ENCODE results near the gene NANP. TPM values are rescaled to one million over a fixed set of nuclear protein-coding genes. Genes with fewer than 3 reads are reported as not detected.

The NANP gene
- total and polyA plus RNA-seq, 4 donors = 1.5 to 5.0 (median 3.2) TPM

DNA sequence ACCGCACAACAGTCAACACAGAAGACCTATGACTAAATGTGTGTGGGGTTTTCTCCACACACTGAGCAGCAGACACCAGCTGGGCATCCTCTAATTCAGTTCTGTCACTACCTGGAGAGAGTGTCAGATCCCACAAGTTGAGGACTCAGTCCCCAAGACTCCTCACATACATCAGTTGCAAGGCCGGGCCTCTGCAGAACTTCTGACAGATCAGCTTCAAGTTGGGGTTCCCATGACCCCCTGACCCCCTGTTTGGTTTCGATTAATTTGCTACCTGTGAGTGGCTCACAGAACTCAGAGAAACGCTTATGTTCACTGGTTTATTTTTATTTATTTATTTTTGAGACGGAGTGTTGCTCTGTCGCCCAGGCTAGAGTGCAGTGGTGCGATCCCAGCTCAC is 35.3 kb downstream of the NANP start (continued):
- TF ChIP-seq, protein P1, sequence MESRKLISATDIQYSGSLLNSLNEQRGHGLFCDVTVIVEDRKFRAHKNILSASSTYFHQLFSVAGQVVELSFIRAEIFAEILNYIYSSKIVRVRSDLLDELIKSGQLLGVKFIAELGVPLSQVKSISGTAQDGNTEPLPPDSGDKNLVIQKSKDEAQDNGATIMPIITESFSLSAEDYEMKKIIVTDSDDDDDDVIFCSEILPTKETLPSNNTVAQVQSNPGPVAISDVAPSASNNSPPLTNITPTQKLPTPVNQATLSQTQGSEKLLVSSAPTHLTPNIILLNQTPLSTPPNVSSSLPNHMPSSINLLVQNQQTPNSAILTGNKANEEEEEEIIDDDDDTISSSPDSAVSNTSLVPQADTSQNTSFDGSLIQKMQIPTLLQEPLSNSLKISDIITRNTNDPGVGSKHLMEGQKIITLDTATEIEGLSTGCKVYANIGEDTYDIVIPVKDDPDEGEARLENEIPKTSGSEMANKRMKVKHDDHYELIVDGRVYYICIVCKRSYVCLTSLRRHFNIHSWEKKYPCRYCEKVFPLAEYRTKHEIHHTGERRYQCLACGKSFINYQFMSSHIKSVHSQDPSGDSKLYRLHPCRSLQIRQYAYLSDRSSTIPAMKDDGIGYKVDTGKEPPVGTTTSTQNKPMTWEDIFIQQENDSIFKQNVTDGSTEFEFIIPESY (IDR thresholded peaks at IDR 0.05) = no peak
- no peak for TF ChIP-seq YY1 (IDR thresholded peaks at IDR 0.05)
- TF ChIP-seq, protein P2, sequence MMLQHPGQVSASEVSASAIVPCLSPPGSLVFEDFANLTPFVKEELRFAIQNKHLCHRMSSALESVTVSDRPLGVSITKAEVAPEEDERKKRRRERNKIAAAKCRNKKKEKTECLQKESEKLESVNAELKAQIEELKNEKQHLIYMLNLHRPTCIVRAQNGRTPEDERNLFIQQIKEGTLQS (IDR thresholded peaks at IDR 0.05) = no peak
- TF ChIP-seq, protein P3, sequence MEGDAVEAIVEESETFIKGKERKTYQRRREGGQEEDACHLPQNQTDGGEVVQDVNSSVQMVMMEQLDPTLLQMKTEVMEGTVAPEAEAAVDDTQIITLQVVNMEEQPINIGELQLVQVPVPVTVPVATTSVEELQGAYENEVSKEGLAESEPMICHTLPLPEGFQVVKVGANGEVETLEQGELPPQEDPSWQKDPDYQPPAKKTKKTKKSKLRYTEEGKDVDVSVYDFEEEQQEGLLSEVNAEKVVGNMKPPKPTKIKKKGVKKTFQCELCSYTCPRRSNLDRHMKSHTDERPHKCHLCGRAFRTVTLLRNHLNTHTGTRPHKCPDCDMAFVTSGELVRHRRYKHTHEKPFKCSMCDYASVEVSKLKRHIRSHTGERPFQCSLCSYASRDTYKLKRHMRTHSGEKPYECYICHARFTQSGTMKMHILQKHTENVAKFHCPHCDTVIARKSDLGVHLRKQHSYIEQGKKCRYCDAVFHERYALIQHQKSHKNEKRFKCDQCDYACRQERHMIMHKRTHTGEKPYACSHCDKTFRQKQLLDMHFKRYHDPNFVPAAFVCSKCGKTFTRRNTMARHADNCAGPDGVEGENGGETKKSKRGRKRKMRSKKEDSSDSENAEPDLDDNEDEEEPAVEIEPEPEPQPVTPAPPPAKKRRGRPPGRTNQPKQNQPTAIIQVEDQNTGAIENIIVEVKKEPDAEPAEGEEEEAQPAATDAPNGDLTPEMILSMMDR (IDR thresholded peaks at IDR 0.05; ENCODE audit: low read depth, low read length, missing input control) = no peak
- TF ChIP-seq TAF1 (conservative IDR thresholded peaks at IDR 0.05) = no peak
- TF ChIP-seq FOXA2 (IDR thresholded peaks at IDR 0.05) = no peak
- TF ChIP-seq GABPA (IDR thresholded peaks at IDR 0.05 in 1 of 2, conservative IDR thresholded peaks at IDR 0.05 in 1 of 2) = no peak
- TF ChIP-seq HNF4A (conservative IDR thresholded peaks at IDR 0.05) = no peak
- TF ChIP-seq, protein P4, sequence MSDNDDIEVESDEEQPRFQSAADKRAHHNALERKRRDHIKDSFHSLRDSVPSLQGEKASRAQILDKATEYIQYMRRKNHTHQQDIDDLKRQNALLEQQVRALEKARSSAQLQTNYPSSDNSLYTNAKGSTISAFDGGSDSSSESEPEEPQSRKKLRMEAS (IDR thresholded peaks at IDR 0.05) = no peak

DNA sequence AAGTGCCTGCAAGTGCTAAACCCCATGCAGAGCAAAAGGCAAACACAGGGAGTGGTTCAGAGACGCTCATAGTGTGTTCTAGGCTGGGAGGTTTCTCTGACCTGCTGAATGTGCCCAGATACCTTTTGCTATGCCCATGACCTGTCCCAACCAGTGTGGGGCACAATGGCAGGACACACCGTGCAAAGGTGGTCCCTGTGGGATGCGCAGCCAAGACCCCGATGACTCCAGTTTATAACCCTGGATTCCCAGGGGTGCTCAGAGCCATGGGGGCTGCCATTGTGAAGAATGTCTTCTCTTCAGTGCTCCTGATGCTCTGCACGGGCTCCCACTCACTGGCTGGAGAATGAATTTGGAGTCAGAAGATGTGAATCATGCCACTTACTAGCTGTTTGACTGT is 36.3 kb downstream of the NANP start:
- no peak for DNase-seq (ENCODE audit: low spot score)
- Histone ChIP-seq H3K4me1 (ENCODE audit: control insufficient read depth in 4 of 4, insufficient read depth in 4 of 4, low read length in 3 of 4) (peaks cover 0 to 7% (median 7%) of the 10 kb centered on the region in 4 donors), H3K36me3 (ENCODE audit: control insufficient read depth in 4 of 4, insufficient read depth in 3 of 4, low read depth in 1 of 4, low read length in 3 of 4) (no peaks in the 10 kb centered on the region), H3K4me3 (ENCODE audit: low read depth in 1 of 3, low read length in 3 of 3) (no peak overlapping the region), H3K27ac (ENCODE audit: low read depth in 1 of 2, low read length in 2 of 2) (no peak overlapping the region), H3K9me3 (ENCODE audit: control insufficient read depth in 4 of 4, low read length in 3 of 4) (no peaks in the 10 kb centered on the region), H3K27me3 (ENCODE audit: control insufficient read depth in 4 of 4, insufficient read depth in 4 of 4, low read length in 3 of 4) (no peaks in the 10 kb centered on the region), H3K9ac (ENCODE audit: low read depth in 1 of 2, low read length in 2 of 2) (no peak overlapping the region)
- WGBS = 90% methylated on average over 5 of the region's 5 CpGs
- TF ChIP-seq HNF4A (conservative IDR thresholded peaks at IDR 0.05) = no peak
- TF ChIP-seq FOXA2 (IDR thresholded peaks at IDR 0.05) = no peak
- TF ChIP-seq, protein P2 (IDR thresholded peaks at IDR 0.05) = no peak
- TF ChIP-seq, protein P5, sequence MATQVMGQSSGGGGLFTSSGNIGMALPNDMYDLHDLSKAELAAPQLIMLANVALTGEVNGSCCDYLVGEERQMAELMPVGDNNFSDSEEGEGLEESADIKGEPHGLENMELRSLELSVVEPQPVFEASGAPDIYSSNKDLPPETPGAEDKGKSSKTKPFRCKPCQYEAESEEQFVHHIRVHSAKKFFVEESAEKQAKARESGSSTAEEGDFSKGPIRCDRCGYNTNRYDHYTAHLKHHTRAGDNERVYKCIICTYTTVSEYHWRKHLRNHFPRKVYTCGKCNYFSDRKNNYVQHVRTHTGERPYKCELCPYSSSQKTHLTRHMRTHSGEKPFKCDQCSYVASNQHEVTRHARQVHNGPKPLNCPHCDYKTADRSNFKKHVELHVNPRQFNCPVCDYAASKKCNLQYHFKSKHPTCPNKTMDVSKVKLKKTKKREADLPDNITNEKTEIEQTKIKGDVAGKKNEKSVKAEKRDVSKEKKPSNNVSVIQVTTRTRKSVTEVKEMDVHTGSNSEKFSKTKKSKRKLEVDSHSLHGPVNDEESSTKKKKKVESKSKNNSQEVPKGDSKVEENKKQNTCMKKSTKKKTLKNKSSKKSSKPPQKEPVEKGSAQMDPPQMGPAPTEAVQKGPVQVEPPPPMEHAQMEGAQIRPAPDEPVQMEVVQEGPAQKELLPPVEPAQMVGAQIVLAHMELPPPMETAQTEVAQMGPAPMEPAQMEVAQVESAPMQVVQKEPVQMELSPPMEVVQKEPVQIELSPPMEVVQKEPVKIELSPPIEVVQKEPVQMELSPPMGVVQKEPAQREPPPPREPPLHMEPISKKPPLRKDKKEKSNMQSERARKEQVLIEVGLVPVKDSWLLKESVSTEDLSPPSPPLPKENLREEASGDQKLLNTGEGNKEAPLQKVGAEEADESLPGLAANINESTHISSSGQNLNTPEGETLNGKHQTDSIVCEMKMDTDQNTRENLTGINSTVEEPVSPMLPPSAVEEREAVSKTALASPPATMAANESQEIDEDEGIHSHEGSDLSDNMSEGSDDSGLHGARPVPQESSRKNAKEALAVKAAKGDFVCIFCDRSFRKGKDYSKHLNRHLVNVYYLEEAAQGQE (IDR thresholded peaks at IDR 0.05) = no peak
- no peak for TF ChIP-seq TAF1 (conservative IDR thresholded peaks at IDR 0.05)
- TF ChIP-seq NR2F2 (IDR thresholded peaks at IDR 0.05) = no peak
- TF ChIP-seq EGR1 (IDR thresholded peaks at IDR 0.05; ENCODE audit: low read depth in 2 of 2) = no peak
- TF ChIP-seq, protein P3 (IDR thresholded peaks at IDR 0.05; ENCODE audit: low read depth, low read length, missing input control) = no peak
- no peak for TF ChIP-seq HNF4G (IDR thresholded peaks at IDR 0.05)
- TF ChIP-seq FOXA1 (IDR thresholded peaks at IDR 0.05) = no peak
- TF ChIP-seq YY1 (IDR thresholded peaks at IDR 0.05) = no peak
- no peak for TF ChIP-seq GABPA (IDR thresholded peaks at IDR 0.05 in 1 of 2, conservative IDR thresholded peaks at IDR 0.05 in 1 of 2)
- TF ChIP-seq SP1 (IDR thresholded peaks at IDR 0.05) = no peak
- no peak for TF ChIP-seq RAD21 (IDR thresholded peaks at IDR 0.05)
- TF ChIP-seq, protein P1 (IDR thresholded peaks at IDR 0.05) = no peak
- TF ChIP-seq, protein P4 (IDR thresholded peaks at IDR 0.05) = no peak
- no peak for TF ChIP-seq JUND (IDR thresholded peaks at IDR 0.05)
- no peak for TF ChIP-seq RXRA (IDR thresholded peaks at IDR 0.05)
